SIG-M5 treated with dmso at 0.1 percent for 504 hours (cell line): ENCODE results near the gene SWAP70.

Source experiments
- DNase-seq: peaks from one replicate; lab custom pipeline; 2025; ENCODE audit not compliant: unreplicated experiment; lab: John Stamatoyannopoulos, UW

SWAP70 gene

DNA sequence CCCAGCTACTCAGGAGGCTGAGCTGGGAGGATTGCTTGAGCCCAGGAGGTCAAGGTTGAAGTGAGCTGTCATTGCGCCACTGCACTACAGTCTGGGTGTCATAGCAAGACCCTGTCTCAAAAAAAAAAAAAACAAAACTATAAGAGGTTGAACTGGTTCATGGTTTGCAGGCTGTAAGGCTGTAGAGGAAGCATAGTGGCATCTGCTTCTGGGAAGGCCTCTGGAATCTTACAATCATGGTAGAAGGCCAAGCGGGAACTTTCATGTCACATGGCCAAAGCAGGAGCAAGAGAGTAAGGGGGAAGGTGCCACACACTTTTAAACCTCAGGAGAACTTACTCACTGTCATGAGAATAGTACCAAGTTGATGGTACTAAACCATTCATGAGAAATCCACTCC, 109.6 kb downstream of the SWAP70 start:
- no peak for DNase-seq

DNA sequence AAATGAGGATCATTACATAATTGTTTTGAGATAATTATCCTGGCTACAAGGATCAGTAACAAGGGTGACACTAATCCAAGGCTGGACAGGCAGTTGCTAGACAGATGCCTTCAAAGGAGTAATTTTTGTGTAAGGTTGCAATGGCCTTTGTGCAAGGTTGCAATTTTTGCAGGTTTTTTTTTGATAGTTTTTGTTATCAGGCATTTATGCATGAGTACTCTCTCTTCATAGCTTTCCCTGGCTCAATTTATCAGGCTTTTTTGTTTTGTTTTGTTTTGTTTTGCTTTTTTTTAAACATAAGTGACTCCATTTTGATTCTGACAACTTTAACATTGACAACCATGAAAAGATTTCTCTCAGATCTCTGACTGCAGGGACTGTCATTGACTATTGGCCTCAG, 110.2 kb downstream of the SWAP70 start:
- DNase-seq = no peak

GRCh38 chr11:9774591-9775397, 110.9 kb downstream of the SWAP70 start:
- no peak for DNase-seq

- no peak for DNase-seq
Observed at GRCh38 chr11:9775398-9775779, 111.5 kb downstream of the SWAP70 start.

DNA sequence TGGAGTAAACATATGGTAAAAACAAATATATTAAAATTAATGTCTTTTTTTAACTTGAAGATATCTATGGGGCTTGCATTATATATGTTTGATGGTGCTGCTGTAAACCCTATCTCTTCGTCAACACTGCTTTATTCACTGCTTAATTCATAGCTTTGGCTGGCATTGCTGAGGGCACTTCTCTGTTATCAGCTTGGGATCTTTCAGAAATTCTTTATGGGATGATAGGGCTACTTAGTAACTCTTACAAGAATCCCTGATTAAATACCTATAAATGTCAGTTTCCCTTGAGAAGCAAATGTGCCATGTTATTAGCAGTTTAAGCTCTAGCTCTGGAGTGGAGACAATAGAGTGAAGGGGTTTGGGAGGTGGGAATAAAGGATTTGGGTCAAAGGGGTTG, 112.3 kb downstream of the SWAP70 start:
- DNase-seq = no peak

- DNase-seq = no peak
Observed at GRCh38 chr11:9777066-9777465, 113.2 kb downstream of the SWAP70 start.

GRCh38 chr11:9777525-9777924, 113.6 kb downstream of the SWAP70 start:
- DNase-seq = no peak

DNA sequence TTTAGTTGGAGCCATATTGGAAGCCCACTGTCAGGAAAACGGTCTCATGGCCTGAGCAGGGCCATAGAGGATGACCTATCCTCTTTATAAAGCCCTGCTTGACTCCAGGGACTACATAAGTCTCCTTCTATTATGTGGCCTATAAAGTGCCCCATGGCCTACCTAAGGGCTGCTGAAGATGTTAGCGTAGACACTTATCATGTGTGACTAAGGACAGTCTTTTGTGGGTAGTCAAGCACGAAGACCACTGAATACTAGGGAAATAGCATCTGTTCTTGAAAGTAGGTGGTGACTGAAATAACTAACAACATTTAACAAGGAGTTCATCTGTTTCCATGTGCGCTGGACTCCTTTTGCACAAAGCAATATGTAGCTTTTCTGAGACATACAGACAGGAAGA, 117.1 kb downstream of the SWAP70 start:
- DNase-seq = no peak

- no peak for DNase-seq
Observed at GRCh38 chr11:9783986-9784385, 120.1 kb downstream of the SWAP70 start.

GRCh38 chr11:9784602-9785315, 120.9 kb downstream of the SWAP70 start:
- DNase-seq = no peak

DNA sequence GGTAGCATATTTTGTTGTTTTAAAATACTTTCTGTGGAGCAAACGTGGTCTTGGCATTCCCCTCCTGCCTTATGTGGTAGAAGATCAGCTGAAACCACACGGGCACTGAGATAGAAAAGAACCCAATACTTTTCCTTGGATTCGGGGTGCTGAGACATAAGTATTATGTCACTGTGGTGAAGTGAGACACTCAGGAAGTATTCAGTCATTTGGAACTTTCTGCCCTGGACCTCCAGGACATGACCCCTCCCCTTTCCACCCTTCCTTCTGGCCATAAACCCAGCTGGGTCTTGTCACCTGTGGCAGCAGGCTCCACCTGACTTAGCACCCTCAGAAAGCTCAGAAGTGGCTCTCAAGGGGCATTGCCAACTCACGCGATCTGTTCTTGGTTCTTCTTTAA, 123.4 kb downstream of the SWAP70 start:
- DNase-seq = no peak

GRCh38 chr11:9787981-9788521, 124.2 kb downstream of the SWAP70 start:
- no peak for DNase-seq

DNA sequence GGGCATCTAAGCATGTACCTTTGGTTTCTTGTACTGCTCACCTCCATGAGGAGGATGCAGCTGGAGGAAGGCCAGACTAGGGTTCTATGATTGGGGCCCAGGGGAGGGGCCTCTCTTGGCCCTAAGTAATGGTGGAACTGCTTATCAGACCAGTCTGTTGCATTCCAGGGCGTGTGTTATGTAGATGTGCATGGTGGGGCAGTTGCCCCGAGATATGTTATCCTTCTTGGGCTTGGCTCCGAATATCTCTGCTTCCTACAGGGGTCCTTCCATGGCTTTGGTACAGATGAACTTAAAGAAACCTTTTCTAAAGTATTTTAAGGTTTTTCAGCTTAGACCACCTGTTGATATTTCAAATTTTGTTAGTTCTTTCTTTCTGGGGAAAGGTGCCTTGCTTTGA, 126.0 kb downstream of the SWAP70 start:
- DNase-seq = no peak

GRCh38 chr11:9790703-9791102, 126.8 kb downstream of the SWAP70 start:
- DNase-seq = no peak

GRCh38 chr11:9796266-9796665, 132.4 kb downstream of the SWAP70 start:
- no peak for DNase-seq

- no peak for DNase-seq
Observed at GRCh38 chr11:9796854-9797253, 133.0 kb downstream of the SWAP70 start.

GRCh38 chr11:9797300-9797699, 133.4 kb downstream of the SWAP70 start:
- DNase-seq = no peak

DNA sequence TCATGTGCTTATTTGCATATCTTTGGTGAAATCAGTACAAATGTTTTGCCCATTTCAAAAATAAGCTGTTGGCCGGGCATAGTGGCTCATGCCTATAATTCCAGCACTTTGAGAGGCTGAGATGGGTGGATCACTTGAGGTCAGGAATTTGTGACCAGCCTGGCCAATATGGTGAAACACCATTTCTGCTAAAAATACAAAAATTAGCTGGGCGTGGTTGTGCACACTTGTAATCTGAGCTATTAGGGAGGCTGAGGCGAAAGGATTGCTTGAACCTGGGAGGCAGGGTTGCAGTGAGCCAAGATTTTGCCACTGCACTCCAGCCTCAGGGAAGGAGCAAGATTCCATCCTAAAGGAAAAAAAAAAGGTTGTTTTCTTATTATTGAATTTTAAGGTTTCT, 136.0 kb downstream of the SWAP70 start:
- no peak for DNase-seq

DNA sequence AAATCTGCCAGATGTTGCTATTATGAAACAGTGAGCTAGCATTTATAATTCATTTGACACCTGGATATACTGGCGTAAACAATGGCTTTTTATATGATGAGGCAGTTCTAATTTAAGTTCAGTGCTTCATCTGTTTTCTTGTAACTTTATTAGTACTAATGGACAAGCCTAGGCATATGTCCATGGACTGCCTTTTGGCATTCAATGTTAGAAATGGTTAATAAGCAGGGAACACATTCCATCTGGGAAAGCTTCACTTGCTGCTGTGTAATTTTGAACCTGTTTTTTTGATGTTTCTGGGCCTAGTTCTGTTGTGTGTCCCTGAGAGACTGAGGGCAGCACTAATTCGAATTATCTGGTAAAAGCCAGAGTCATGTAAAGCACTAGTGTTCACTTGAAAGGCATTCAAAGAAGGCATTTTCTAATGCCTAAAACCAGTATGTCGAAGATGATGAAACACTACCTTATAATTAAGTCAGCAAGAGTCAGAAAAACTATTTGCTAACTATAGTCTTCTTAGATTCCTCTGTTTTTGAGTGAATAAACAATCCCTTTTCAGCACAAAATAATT, 138.5 kb downstream of the SWAP70 start:
- no peak for DNase-seq
